ENCODE results near the gene MYOZ3.

DNA sequence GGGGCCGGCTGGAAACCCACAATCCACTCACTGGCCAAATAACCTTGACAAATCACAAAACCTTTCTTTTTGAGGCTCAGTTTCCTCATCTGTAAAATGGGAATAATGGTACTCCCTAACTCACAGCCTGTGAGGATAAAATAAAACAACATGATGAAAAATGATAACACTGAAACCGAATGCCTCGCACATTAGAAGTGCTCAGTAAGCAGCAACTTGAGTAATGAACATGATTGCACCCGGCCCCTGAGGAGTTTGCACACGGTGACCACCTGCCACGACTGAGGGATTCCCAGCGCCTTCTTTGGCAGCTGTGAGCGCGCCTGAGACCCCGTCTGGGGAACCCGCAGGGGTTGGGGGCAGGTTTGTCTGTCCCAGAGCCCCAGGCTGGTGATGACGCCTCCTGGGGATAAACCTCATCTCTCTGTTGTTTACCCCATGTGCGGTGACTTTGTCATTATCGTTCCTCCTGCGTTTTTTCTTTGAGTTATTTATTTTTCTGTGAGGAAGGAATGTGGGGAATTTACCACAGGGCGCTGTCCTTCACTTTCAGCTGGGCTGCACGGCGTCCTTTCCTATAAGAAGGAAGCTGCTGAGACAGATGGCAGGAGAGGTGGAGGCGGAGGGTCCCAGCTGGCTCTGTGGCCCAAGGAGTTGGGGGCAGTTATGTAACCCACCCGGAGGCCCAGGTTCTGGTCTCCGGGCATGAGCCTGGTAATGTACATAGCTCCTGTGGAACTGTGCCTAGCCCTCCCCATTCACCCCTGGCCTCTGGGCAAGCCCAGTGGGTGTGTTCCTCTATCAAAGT is 23.6 kb upstream of the MYOZ3 start:
- TF ChIP-seq CTCF (IDR thresholded peaks at IDR 0.05) (no peak), EZH2 (IDR thresholded peaks at IDR 0.05; ENCODE audit: borderline replicate concordance, insufficient read depth, low read depth, low read length, poor library complexity, severe bottlenecking) (no peak)

Data from B cell (primary cell).